ENCODE measurements around the gene UTP3. TPM values are rescaled to one million over a fixed set of nuclear protein-coding genes. Genes with fewer than 3 reads are reported as not detected.
"Not testable (repeated sequence)": the region's sequence is repeated elsewhere in the genome, so short reads cannot be mapped to it uniquely, and the experiment has no call there.

The UTP3 gene
- total RNA-seq, 1 donor from 2014 or later: 23.7 TPM

DNA sequence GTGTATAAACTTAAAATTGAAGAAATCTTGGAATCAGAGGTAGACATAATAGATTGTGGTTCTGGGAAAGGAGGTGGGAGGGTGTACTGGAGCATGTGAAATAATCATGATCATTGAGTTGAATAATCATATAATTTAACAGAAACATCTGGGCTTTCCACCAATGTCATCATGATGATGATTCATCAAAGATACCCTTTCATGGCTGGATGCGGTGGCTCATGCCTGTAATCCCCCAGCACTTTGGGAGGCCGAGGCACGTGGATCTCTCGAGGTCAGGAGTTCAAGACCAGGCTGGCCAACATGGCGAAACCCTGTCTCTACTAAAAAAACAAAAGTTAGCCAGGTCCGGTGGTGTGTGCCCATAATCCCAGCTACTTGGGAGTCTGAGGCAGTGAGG lies 26.8 kb downstream of the UTP3 start:
- DNase-seq (ENCODE audit: low read depth): no peak

DNA sequence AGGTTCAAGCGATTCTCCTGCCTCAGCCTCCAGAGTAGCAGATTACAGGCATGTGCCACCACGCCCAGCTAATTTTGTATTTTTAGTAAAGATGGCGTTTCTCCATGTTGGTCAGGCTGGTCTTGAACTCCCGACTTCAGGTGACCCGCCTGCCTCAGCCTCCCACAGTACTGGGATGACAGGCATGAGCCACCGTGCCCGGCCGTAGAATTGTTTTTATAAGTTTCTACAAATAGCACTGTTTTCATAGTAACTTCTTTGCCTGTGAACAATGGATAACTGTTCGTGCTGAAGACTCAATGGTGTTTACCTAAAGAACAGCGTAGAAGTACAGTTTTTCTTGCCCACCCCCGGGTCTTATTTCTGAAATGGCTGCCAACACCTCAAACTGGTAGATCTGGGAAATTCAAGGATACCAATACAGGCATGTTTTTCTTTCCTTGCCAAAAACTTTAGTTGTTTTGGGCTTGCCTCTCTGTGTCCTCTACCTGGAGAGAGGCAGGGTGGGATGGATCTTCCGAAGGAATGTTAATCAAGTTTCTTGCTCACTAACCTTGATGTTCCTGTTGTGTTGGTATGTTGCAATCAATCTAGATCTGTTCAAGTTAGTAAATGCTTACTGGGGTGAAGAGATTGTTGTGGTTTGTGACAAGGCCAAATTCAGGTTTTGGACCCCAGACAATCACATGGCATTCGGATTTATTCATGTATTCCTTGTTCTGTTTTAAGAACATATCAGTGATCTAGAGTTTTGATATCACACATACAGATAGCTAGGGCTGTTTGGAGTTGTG lies 30.7 kb downstream of the UTP3 start:
- DNase-seq (ENCODE audit: low read depth): no peak

DNA sequence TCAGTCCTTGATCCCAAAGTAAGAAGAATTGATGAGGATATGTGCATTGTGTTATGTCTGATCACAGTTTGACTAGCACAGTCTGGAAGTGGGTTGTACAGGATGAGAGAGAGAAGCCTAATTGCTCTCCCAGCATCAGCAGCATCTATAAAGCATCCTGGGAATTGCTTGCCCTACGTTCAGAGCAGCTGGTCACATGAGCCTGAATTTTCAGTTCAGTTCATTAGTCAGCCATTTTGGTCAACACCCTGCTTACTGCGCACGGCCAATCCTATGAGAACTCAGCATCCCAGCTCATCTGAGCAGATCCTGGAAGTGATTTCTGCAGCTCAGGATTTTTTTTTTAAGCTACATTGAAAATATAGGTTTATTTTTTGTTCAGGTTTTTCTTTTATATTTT lies 33.4 kb downstream of the UTP3 start, which contains the start of gene RUFY3:
Gene RUFY3 (plus strand): TSS at position 218 of the 400 bp plus-strand sequence. CDS start 610 bp downstream, outside the sequence.
- DNase-seq (ENCODE audit: low read depth): peak; percentile 91

DNA sequence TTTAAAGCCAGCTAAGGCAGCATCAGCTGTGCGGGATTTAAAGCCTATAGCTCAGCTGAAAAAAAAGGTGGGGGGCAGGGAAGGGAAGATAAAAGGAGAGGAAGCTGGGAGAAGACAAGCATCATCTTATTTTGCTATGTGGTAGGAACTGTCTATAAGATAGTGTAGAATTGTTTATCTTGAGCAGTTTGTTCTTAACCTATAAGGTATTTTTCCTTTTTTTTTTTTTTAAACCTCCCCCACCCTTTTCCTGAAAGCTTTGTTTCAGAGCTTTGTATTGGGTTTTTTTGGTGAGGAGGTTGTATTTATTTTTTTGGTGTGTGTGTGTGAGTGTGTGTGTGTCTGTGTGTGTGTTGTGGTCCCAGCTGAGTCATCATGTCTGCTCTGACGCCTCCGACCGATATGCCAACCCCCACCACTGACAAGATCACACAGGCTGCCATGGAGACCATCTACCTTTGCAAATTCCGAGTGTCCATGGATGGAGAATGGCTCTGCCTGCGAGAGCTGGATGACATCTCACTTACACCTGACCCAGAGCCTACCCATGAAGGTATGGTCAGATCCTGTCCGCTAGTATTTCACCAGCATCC lies 34.0 kb downstream of the UTP3 start:
- peak; percentile 64 for DNase-seq (ENCODE audit: low read depth)

DNA sequence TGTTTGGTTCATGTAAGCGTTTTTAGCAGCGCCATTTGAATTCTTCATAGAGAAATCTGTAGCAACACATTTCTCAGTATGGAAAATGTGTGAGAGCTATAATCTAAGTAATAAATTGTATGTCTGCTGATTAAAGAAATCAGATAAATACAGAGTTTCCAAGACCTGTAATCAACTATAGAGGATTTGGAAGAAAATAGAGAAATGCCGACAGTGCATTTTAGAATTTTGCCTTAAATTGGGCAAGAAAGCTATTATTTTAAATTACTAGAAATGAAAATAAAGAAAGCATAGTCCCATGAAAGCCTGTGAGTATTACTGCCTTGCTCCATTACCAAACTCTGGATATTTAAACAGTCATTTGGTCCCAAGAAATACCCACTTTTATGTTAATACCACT lies 36.1 kb downstream of the UTP3 start:
- no peak for DNase-seq (ENCODE audit: low read depth)

DNA sequence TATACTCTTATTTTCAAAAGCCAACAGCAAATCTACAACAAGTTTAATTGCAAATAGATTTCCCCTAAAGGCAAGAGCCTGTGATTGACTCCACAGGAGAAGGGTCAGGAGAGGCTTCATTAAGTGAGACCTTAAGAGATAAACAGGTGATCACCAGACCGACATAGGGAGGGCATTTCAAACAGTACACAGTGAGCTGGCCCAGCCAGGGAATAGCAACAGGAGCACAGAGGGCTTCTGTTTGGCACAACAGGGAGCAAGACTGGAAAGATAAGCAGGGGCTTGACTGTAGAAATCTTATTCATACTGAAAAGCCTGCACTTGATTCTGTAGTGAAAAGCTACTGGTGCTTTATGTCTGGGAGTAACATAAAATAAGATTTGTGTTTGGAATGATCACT lies 37.3 kb downstream of the UTP3 start:
- DNase-seq (ENCODE audit: low read depth): no peak

DNA sequence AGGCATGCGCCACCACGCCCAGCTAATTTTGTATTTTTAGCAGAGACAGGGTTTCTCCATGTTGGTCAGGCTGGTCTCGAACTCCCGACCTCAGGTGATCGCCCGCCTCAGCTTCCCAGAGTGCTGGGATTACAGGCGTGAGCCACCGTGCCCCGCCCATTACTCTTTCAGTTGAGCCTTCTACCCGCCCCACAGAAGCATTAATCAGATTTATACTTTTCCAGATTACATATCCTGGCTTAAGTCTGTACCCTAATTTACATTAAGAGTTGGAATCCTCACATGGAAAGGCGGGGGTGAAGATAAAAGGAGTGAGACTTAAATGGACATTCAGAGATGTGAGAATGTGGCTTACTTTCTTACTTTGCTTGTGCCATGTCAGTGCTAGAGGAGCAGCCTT lies 38.2 kb downstream of the UTP3 start:
- DNase-seq (ENCODE audit: low read depth): not testable (repeated sequence)

DNA sequence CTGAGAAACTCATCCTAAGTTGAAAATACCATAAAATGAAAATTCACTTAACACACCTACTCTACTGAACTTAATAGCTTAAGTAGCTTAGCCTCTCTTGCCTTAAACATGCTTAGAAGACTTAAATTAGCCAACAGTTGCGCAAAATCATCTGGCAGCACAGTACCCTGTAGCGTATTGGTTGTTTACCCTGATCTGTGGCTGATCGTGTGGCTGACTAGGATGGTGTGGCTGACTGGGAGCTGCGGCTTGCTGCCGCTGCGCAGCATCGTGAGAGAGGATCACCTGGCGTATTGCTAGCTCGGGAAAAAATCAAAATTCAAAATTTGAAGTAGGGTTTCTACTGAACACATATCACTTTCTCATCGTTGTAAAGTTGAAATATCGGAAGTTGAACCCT lies 39.8 kb downstream of the UTP3 start:
- no peak for DNase-seq (ENCODE audit: low read depth)

DNA sequence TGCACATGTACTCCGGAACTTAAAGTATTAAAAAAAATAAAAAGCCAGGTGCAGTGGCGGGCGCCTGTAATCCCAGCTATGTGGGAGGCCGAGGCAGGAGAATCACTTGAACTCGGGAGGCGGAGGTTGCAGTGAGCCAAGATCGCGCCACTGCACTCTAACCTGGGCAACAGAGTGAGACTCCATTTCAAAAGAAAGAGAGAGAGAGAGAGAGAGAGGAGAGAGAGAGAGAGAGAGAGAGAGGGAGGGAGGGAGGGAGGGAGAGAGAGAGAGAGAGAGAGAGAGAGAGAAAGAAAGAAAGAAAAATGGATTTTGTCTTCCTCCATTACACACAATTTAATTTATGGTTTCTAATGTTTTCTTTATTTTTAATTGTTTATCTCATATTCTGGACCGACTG lies 44.5 kb downstream of the UTP3 start:
- not testable (repeated sequence) for DNase-seq (ENCODE audit: low read depth)

DNA sequence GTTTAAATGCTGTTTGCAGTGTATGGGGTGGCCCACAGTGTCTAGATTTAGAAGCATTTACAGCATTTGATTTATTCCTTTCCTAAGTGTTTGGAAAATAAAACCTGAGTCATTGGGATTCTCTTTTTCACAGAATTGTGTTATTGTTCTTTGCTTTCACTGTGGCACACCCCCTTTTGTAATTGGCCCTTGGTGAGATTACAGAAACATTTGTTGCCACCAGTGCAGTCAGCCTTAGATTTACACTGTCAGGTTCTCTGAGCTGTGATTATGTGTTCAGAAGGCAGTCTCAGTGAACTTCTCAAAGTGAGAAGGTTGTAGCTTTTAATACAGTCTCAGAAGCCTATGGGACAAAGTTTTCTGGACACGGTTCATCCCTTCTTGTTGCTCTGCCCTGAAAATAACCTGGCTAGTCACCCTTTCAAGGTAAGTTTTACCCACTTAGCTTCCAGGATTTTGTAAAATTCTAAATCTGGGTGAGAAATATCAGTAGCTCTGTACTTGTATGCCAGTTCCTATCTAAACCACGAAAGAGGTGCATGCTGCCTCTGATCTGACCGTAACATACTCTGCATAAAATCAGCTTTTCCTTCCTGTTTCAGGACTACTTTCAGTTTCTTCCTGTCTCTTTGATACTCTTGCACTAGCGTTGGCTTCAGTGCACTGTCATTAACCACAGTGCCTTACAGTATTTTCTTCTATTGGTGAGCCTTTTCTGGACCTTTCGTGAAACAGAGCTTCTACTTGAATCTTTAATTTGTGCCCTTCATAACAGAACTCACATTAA lies 46.0 kb downstream of the UTP3 start:
- DNase-seq (ENCODE audit: low read depth): peak; percentile 42

DNA sequence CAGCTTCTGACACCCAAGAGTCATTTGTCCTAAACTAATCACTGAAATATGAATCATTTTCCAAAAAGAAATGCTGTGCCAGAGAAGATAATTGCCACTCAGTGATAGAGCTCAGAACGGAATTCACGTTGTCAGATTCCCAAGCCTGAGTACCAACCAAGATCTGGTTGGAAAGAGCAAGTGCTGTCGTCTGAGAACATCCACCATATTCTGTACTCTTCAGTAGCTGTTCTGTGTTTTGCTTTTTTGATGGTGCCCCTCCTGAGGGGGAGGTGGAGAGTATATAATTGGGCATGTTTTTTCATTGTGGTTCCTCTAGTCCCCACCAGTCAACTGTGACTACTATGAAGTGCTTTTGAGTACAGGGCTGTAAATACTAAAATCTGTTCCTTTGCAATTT lies 46.6 kb downstream of the UTP3 start:
- peak; percentile 37 for DNase-seq (ENCODE audit: low read depth)

DNA sequence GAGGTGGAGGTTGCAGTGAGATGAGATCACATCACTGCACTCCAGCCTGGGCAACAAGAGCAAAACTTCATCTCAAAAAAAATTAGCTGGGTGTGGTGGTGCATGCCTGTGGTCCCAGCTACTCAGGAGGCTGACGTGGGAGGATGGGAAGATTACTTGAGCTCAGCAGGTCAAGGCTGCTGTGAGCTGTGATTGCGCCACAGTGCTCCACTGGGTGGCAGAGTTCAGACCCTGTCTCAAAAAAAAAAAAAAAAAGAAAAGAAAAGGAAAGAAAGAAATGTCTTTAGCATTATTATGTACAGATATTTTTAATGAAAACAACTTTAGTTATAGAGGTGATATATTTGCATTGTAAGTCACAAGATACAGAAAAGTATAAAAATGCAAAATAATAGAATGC lies 47.6 kb downstream of the UTP3 start:
- DNase-seq (ENCODE audit: low read depth): peak; percentile 66

DNA sequence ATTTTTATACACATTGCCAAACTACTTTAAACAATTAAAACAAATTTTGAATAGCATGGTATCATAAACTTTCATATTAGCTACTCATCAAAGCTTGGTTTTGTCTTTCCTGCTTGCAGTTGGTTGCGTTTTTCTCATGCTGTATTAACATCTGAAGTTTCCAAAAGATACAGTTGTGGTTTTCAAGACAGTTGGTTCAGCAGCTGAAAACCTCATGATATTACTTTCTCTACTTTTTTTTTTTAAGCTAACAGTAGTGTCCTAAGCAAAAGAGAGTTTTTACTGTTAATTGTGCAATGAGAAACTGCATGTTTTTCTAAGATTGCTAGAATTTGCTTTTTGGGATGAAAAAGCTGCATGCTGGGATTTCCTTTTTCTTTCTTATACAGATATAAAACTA lies 48.7 kb downstream of the UTP3 start:
- peak; percentile 58 for DNase-seq (ENCODE audit: low read depth)

DNA sequence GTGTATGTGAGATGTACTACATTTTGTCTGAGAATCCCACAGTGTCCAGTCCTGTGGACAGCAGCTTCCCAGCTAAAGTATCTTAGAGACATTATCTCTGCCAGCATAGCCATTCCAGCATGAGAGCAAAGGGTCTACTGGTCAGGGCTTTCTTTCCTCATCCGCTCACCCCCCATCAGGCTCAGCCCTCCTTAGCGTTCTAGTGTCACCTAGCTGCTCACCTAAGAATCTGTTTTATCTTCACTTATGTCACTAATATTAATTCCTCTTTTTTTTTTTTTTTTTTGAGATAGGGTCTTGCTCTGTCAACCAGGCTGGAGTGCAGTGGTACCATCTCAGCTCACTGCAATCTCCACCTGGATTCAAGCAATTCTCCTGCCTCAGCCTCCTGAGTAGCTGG lies 49.1 kb downstream of the UTP3 start:
- no peak for DNase-seq (ENCODE audit: low read depth)

DNA sequence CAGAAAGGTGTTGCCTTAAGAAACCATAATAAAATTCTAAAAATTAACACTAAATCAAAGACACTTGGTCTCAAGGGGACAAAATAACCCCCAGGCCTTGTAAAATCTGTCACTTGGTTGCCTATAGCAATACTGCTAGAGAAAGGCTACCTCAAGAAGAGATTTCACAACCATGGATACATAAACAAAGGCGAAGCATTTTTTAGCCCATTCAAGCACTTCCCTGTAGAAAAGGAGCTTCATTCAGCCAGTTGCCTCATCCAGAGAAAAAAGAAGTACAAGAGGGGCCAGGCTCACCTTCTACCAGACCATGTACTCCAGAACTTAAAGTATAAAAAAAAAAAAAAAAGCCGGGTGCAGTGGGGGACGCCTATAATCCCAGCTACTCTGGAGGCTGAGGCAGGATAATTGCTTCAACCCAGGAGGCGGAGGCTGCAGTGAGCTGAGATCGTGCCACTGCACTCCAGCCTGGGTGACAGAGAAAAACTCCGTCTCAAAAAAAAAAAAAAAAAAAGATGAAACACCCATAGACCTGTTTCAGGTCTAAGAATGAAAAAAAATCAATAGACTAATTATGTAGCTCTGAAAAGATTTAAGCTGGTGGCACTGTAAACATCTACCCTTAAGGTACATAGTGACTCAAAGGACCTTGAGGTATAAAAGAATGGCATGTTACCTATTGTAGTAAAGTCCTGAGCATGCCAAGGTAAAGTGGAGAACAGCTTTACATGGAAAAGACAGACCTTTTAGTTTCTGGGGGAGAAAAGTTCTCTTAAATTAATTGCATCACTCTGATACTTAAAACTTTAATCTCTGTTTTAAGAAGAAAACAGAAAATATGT lies 51.4 kb downstream of the UTP3 start:
- no peak for DNase-seq (ENCODE audit: low read depth)

Other genes starting within 250 kb of the UTP3 start
- gene MUC7, start 216.3 kb upstream of the UTP3 start, total RNA-seq: not detected in 2 replicates
- gene AMTN, start 170.0 kb upstream of the UTP3 start, total RNA-seq: not detected in 2 replicates
- gene AMBN, start 96.3 kb upstream of the UTP3 start, total RNA-seq: not detected in 2 replicates
- 0.21 and 0.83 TPM in 2 replicates for gene ENAM, start 59.8 kb upstream of the UTP3 start, total RNA-seq
- 4.0 and 12.5 TPM in 2 replicates for gene JCHAIN, start 22.0 kb upstream of the UTP3 start, total RNA-seq
- 63.6 and 67.2 TPM in 2 replicates for gene RUFY3, start 33.4 kb downstream of the UTP3 start, total RNA-seq
- gene GRSF1, start 151.4 kb downstream of the UTP3 start, total RNA-seq: 194 and 204 TPM in 2 replicates
- gene MOB1B, start 213.8 kb downstream of the UTP3 start, total RNA-seq: 59.6 and 65.1 TPM in 2 replicates

Measured in myocyte (in vitro differentiated cells).